K562 (cell line): Measurements from ENCODE around the gene CASKIN2. TPM values are rescaled to one million over a fixed set of nuclear protein-coding genes. Genes with fewer than 3 reads are reported as not detected.

Experiments
- SETDB1 ChIP-seq: IDR thresholded peaks from one replicate; pipeline ENCODE4 v1.6.1; 2012; ENCODE audit warnings: low read length, control low read depth, inconsistent platforms
- SRF ChIP-seq, 2 experiments: fragments of 250-450, 450-650 bp in 1 of 2; sonication (Bioruptor Pico) in 1 of 2; sonication (generic) in 1 of 2; formaldehyde crosslinking; IDR thresholded peaks; 2 replicates each; pipeline versions ENCODE4 v1.5.0 to v1.5.1; 2020 to 2022; ENCODE audit warnings: mild to moderate bottlenecking in 1 of 2, missing genetic modification reagents in 1 of 2
- TCFL5 ChIP-seq: fragments of 250-450 bp; sonication (Bioruptor Pico); conservative IDR thresholded peaks from 2 replicates; pipeline ENCODE4 v1.6.1; 2021; ENCODE audit warnings: mild to moderate bottlenecking, moderate library complexity, matching md5 sums
- XRCC3 ChIP-seq: fragments of 450-650 bp; IDR thresholded peaks from 2 replicates; pipeline ENCODE4 v1.6.1; 2017; ENCODE audit warnings: mild to moderate bottlenecking, moderate library complexity
- polyA plus RNA-seq, 8 experiments: library from polyadenylated mRNA; depleted of rRNA in 4 of 8; stranded (reverse) in 5 of 8; unstranded in 3 of 8; fragments of >200 nt; fragmentation: Nextera tagmentation in 2 of 8; fragmentation: Illumina TruSeq in 1 of 8; extraction: Ambion mirVana in 2 of 8; extraction: Trizol in 1 of 8; gene quantifications; 2 replicates each; pipeline versions ENCODE4 v1.2.1 to v1.2.3, GENCODE V29; 2011 to 2014; ENCODE audit warnings: inconsistent platforms in 1 of 8, missing spikeins in 1 of 8
- total RNA-seq, 7 experiments: library from RNA; depleted of rRNA in 6 of 7; stranded (reverse); fragments of >200 nt in 6 of 7; fragmentation: Illumina TruSeq in 2 of 7; extraction: Trizol in 2 of 7; gene quantifications; 2 replicates each; pipeline versions ENCODE4 v1.2.1 to v1.2.3, GENCODE V29; 2011 to 2021; ENCODE audit warnings: low replicate concordance in 1 of 7
- TF ChIP-seq, protein P1 (sequence below): fragments of 450-650 bp; IDR thresholded peaks from one replicate; pipeline ENCODE4 v1.6.1; 2018; ENCODE audit warnings: mild to moderate bottlenecking, moderate library complexity; ENCODE audit not compliant: partially characterized antibody
- TF ChIP-seq, protein P2 (sequence below): fragments of 450-650 bp; IDR thresholded peaks from 2 replicates; pipeline ENCODE4 v1.6.1; 2016; ENCODE audit warnings: antibody characterized with exemption
- TF ChIP-seq, protein P3 (sequence below): sonication (generic); formaldehyde crosslinking; IDR thresholded peaks from 2 replicates; pipeline ENCODE4 v1.8.1; 2023; ENCODE audit warnings: mild to moderate bottlenecking, missing genetic modification reagents

Gene CASKIN2
- total and polyA plus RNA-seq, 9 of the 15 experiments (the other 6 are each of a cell fraction or from before 2014, with no cell fraction given) = 0.01 to 12.2 (median 2.1) TPM

DNA sequence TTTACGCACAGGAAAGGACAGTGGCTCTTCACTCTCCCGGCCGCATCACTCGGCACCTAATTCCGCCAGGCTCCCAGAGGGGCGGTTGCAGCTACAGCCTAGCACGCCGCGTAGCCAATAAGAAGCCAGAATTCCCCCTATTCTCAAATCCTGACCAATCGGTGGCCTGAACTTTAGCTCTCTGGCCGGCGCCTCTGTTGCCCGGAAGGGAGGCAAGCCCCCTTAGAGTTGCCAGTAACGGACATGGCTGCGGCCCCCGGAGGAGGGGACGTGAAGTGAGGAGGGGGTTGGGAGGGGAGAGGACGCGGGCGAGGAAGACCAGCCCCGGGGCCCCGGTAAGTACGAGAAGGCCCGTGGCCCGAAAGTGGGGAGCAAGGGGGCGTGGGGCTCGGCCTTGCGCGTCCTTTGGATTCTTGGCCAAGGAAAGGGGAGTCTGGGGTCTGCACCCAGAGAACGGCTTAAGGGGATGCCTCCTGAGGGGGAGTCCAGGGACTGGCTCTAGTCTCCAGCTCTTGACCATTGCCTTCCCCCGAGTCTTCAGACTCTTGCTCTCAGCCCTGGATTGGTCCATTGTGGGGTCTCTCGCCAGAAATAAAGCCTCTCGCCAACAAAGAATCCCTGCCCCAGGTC lies 58.8 kb downstream of the CASKIN2 start, which contains the start of gene TMEM94 (continued):
- TF ChIP-seq SRF (CRISPR knock-in tag; IDR thresholded peaks at IDR 0.05) (no peak), XRCC3 (no peak), TCFL5 (CRISPR knock-in tag) (no peak), SETDB1 (no peak)
- TF ChIP-seq, protein P1, sequence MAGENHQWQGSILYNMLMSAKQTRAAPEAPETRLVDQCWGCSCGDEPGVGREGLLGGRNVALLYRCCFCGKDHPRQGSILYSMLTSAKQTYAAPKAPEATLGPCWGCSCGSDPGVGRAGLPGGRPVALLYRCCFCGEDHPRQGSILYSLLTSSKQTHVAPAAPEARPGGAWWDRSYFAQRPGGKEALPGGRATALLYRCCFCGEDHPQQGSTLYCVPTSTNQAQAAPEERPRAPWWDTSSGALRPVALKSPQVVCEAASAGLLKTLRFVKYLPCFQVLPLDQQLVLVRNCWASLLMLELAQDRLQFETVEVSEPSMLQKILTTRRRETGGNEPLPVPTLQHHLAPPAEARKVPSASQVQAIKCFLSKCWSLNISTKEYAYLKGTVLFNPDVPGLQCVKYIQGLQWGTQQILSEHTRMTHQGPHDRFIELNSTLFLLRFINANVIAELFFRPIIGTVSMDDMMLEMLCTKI = no peak
- TF ChIP-seq, protein P2, sequence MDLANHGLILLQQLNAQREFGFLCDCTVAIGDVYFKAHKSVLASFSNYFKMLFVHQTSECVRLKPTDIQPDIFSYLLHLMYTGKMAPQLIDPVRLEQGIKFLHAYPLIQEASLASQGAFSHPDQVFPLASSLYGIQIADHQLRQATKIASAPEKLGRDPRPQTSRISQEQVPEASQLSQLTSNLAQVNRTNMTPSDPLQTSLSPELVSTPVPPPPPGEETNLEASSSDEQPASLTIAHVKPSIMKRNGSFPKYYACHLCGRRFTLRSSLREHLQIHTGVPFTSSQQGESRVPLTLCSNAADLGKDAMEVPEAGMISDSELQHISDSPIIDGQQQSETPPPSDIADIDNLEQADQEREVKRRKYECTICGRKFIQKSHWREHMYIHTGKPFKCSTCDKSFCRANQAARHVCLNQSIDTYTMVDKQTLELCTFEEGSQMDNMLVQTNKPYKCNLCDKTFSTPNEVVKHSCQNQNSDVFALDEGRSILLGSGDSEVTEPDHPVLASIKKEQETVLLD = no peak
- TF ChIP-seq, protein P3, sequence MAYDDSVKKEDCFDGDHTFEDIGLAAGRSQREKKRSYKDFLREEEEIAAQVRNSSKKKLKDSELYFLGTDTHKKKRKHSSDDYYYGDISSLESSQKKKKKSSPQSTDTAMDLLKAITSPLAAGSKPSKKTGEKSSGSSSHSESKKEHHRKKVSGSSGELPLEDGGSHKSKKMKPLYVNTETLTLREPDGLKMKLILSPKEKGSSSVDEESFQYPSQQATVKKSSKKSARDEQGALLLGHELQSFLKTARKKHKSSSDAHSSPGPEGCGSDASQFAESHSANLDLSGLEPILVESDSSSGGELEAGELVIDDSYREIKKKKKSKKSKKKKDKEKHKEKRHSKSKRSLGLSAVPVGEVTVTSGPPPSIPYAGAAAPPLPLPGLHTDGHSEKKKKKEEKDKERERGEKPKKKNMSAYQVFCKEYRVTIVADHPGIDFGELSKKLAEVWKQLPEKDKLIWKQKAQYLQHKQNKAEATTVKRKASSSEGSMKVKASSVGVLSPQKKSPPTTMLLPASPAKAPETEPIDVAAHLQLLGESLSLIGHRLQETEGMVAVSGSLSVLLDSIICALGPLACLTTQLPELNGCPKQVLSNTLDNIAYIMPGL (CRISPR knock-in tag) = no peak
